K562 (cell line): Measurements from ENCODE around the gene RAI1. TPM values are rescaled to one million over a fixed set of nuclear protein-coding genes. Genes with fewer than 3 reads are reported as not detected.

ENCODE experiments used
- ATAC-seq: fragments of 200-7000 bp; cut with Tn5 transposase; 3 replicates; pipeline ENCODE4 v1.9.1; 2020; ENCODE audit warnings: moderate library complexity
- BruUV-seq: library from RNA; stranded (reverse); fragments of 400-500 nt; replicated peaks from 2 replicates; lab custom pipeline; 2021; lab: Mats Ljungman, UMichigan
- CTCF ChIA-PET: fragments of 300-600 bp; formaldehyde crosslinking; extraction: SDS; loops from one replicate; lab custom pipeline; 2021; ENCODE audit warnings: low intra/inter-chr PET ratio; lab: Yijun Ruan, JAX
- POLR2A ChIA-PET: fragments of 300-600, 350-650 bp; sonication (Branson Sonifier 250); formaldehyde crosslinking; extraction: SDS; loops from one replicate; lab custom pipeline; 2021; ENCODE audit warnings: antibody characterized with exemption, inconsistent platforms; lab: Yijun Ruan, JAX
- DNase-seq, 4 experiments: peaks; one replicate each; pipeline versions ENCODE4 v3.0.0 to v3.0.0-alpha.2; 2011 to 2018; ENCODE audit warnings: low spot score in 3 of 4, mixed read lengths in 3 of 4; ENCODE audit errors: extremely low read depth in 1 of 4
- FAIRE-seq: peaks from 2 replicates; lab custom pipeline; 2011; peaks lifted over from hg19 to GRCh38; lab: Jason Lieb, UNC
- H2AFZ ChIP-seq: 2 replicates; pipeline ENCODE4 v1.6.0; 2011; ENCODE audit warnings: low read depth, low read length, control low read depth, inconsistent platforms
- H3K27ac ChIP-seq: fragments of 200-600 bp; 3 replicates; pipeline ENCODE4 v1.8.0; 2011; ENCODE audit warnings: low read depth, mild to moderate bottlenecking, control low read depth, inconsistent platforms, low read length, moderate library complexity, mixed read lengths; ENCODE audit errors: extremely low read depth
- H3K27me3 ChIP-seq, 2 experiments: fragments of 300-600 bp in 1 of 2; 2 replicates in 1 of 2; 3 replicates in 1 of 2; pipeline versions ENCODE4 v1.6.0 to v1.8.0; 2011; ENCODE audit warnings: inconsistent platforms in 2 of 2, low read length in 2 of 2, mild to moderate bottlenecking in 1 of 2, mixed read lengths in 1 of 2, moderate library complexity in 1 of 2; ENCODE audit not compliant: control insufficient read depth in 2 of 2, insufficient read depth in 2 of 2
- H3K36me3 ChIP-seq: fragments of 300-600 bp; 3 replicates; pipeline ENCODE4 v1.8.0; 2011; ENCODE audit warnings: mild to moderate bottlenecking, low read length, inconsistent platforms; ENCODE audit not compliant: control insufficient read depth, insufficient read depth
- H3K4me1 ChIP-seq, 2 experiments: fragments of 200-600 bp in 1 of 2; replicated peaks in 1 of 2; 2 replicates in 1 of 2; 3 replicates in 1 of 2; pipeline versions ENCODE4 v1.5.1 to v1.8.0; 2011; ENCODE audit warnings: inconsistent platforms in 2 of 2, low read length in 2 of 2, mild to moderate bottlenecking in 1 of 2, mixed read lengths in 1 of 2, moderate library complexity in 1 of 2; ENCODE audit not compliant: control insufficient read depth in 2 of 2, insufficient read depth in 2 of 2
- H3K4me2 ChIP-seq: 2 replicates; pipeline ENCODE4 v1.6.1; 2011; ENCODE audit warnings: low read length, control low read depth, inconsistent platforms, mixed read lengths; ENCODE audit not compliant: insufficient read depth
- H3K4me3 ChIP-seq: fragments of 200-600 bp; sonication (generic), shearing (Covaris generic); 2 replicates; pipeline ENCODE4 v1.5.1; 2016; ENCODE audit warnings: control low read depth, inconsistent platforms
- H3K79me2 ChIP-seq: fragments of 200-600 bp; 3 replicates; pipeline ENCODE4 v1.8.0; 2011; ENCODE audit warnings: low read length, inconsistent platforms; ENCODE audit not compliant: control insufficient read depth, insufficient read depth
- H3K9ac ChIP-seq, 2 experiments: 2 replicates each; pipeline versions ENCODE4 v1.6.0 to v1.6.1; 2011; ENCODE audit warnings: low read depth in 2 of 2, low read length in 2 of 2, control low read depth in 1 of 2, inconsistent platforms in 1 of 2, mild to moderate bottlenecking in 1 of 2, mixed read lengths in 1 of 2; ENCODE audit not compliant: insufficient read depth in 1 of 2
- H3K9me1 ChIP-seq: one replicate; pipeline ENCODE4 v1.6.0; 2011; ENCODE audit warnings: inconsistent platforms, mild to moderate bottlenecking, low read length, moderate library complexity; ENCODE audit not compliant: control insufficient read depth, insufficient read depth
- H3K9me3 ChIP-seq: replicated peaks from 2 replicates; pipeline ENCODE4 v1.5.1; 2011; ENCODE audit warnings: low read depth, low read length, inconsistent platforms; ENCODE audit not compliant: control insufficient read depth, insufficient read depth
- H4K20me1 ChIP-seq: replicated peaks from 2 replicates; pipeline ENCODE4 v1.6.1; 2011; ENCODE audit warnings: low read length, inconsistent platforms, mixed read lengths; ENCODE audit not compliant: control insufficient read depth, insufficient read depth
- ASH1L ChIP-seq: fragments of 450-650 bp; IDR thresholded peaks from 2 replicates; pipeline ENCODE4 v1.6.1; 2018; ENCODE audit warnings: borderline replicate concordance, mild to moderate bottlenecking, low read depth; ENCODE audit not compliant: partially characterized antibody
- BCOR ChIP-seq: fragments of 450-650 bp; IDR thresholded peaks from 2 replicates; pipeline ENCODE4 v1.6.1; 2016
- CBFA2T2 ChIP-seq: fragments of 450-650 bp; conservative IDR thresholded peaks from 2 replicates; pipeline ENCODE4 v1.6.1; 2017; ENCODE audit warnings: mild to moderate bottlenecking
- CBX8 ChIP-seq: fragments of 200-600 bp; sonication (generic); IDR thresholded peaks from 2 replicates; pipeline ENCODE4 v1.6.1; 2012; ENCODE audit warnings: borderline replicate concordance, mixed run types, low read depth, mild to moderate bottlenecking, moderate library complexity, mixed read lengths, low read length, control low read depth, inconsistent platforms; ENCODE audit not compliant: poor library complexity, severe bottlenecking; ENCODE audit errors: extremely low read depth
- EGR1 ChIP-seq: fragments of 450-650 bp; conservative IDR thresholded peaks from 2 replicates; pipeline ENCODE4 v1.6.1; 2017; ENCODE audit warnings: mild to moderate bottlenecking
- HDAC1 ChIP-seq, 2 experiments: fragments of 450-650 bp; IDR thresholded peaks; 2 replicates each; pipeline ENCODE4 v1.6.1; 2016 to 2017; ENCODE audit warnings: inconsistent platforms in 1 of 2, mild to moderate bottlenecking in 1 of 2, moderate library complexity in 1 of 2
- RBM25 ChIP-seq: fragments of 200-400 bp; formaldehyde crosslinking; IDR thresholded peaks from 2 replicates; pipeline ENCODE4 v1.6.1; 2018; ENCODE audit warnings: low read length, low read depth, moderate library complexity; ENCODE audit not compliant: severe bottlenecking
- ZFP36 ChIP-seq: fragments of 150-350 bp; IDR thresholded peaks from 2 replicates; pipeline ENCODE4 v1.6.1; 2018; ENCODE audit warnings: low read length, low read depth; ENCODE audit not compliant: partially characterized antibody
- WGBS: fragments of 100-300 bp; shearing (Covaris generic); methylation state at CpG from one replicate; pipeline ENCODE4 v1.1.6; 2016; ENCODE audit warnings: low coverage, mixed read lengths; ENCODE audit not compliant: insufficient coverage; ENCODE audit errors: missing lambda C conversion rate; 5-methylcytosine and 5-hydroxymethylcytosine counted together
- in situ Hi-C: fragments of 300-500 bp; cut with MboI; formaldehyde crosslinking; loops from 4 replicates; pipeline ENCODE4 v1.15.0; 2018; ENCODE audit warnings: inconsistent platforms, mixed read lengths
- intact Hi-C: fragments of 100-400 bp; cut with micrococcal nuclease; formaldehyde crosslinking; loops from 2 replicates; pipeline ENCODE4 v1.14.2; 2022
- polyA plus RNA-seq, 8 experiments: library from polyadenylated mRNA; depleted of rRNA in 4 of 8; stranded (reverse) in 5 of 8; unstranded in 3 of 8; fragments of >200 nt; fragmentation: Nextera tagmentation in 2 of 8; fragmentation: Illumina TruSeq in 1 of 8; extraction: Ambion mirVana in 2 of 8; extraction: Trizol in 1 of 8; gene quantifications; 2 replicates each; pipeline versions ENCODE4 v1.2.1 to v1.2.3, GENCODE V29; 2011 to 2014; ENCODE audit warnings: inconsistent platforms in 1 of 8, missing spikeins in 1 of 8
- total RNA-seq, 7 experiments: library from RNA; depleted of rRNA in 6 of 7; stranded (reverse); fragments of >200 nt in 6 of 7; fragmentation: Illumina TruSeq in 2 of 7; extraction: Trizol in 2 of 7; gene quantifications; 2 replicates each; pipeline versions ENCODE4 v1.2.1 to v1.2.3, GENCODE V29; 2011 to 2021; ENCODE audit warnings: low replicate concordance in 1 of 7
- TF ChIP-seq, protein P1 (sequence below), 2 experiments: fragments of 450-650 bp in 1 of 2; sonication (generic) in 1 of 2; formaldehyde crosslinking in 1 of 2; IDR thresholded peaks in 1 of 2; conservative IDR thresholded peaks in 1 of 2; 2 replicates each; pipeline versions ENCODE4 v1.6.1 to v1.8.1; 2016 to 2023; ENCODE audit warnings: mild to moderate bottlenecking in 2 of 2, moderate library complexity in 2 of 2, inconsistent platforms in 1 of 2, missing genetic modification reagents in 1 of 2
- TF ChIP-seq, protein P2 (sequence below): fragments of 200-800 bp; sonication (Bioruptor generic); IDR thresholded peaks from 2 replicates; pipeline ENCODE4 v1.6.1; 2017; ENCODE audit warnings: missing genetic modification characterization, missing compliant biosample characterization
- TF ChIP-seq, protein P3 (sequence below): fragments of 250-450 bp; sonication (Bioruptor Pico); IDR thresholded peaks from 2 replicates; pipeline ENCODE4 v1.5.0; 2020; ENCODE audit warnings: mild to moderate bottlenecking, borderline replicate concordance

RAI1 gene
- total and polyA plus RNA-seq, 9 of the 15 experiments (the other 6 are each of a cell fraction or from before 2014, with no cell fraction given) = 0.68 to 19.9 (median 5.5) TPM

DNA sequence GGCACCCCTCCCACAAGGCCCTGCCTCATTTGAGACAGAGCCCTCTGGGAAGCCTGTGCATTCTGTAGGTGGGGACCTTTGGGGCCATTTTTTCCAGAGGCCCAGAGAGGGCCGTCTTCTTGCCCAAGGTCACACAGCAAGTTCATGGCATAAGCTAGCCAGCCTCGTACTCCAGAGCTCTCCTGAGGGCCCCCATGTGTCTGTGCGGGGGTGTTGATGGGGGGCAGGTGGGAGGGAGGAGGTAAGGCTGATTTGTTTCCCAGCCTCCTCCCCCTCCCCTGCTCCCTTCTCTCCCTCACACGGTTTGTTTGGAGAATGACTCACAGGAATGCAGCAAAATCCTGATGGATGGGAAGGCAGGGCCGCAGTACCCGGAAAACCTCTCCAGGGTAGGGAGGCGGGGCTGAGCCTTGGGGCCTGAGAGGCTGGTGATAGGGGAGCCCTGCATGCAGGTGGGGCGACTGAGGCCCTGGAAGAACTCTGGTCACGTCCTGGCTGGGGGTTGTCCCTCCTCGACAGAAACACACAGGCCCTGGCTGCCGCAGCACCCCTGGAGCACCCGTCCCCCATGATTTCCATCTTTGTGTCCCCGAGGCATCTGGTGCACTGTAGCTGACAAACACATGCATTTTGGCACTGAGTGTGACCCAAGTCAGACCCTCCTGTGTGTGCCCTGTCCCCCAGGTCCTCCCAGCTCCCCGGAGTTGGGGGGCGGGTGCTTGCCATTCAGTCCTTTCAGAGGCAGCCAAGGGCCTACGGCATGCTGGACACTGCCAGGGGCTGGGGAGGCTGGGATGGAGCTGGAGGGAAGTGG, 29.7 kb downstream of the RAI1 start:
- Histone ChIP-seq H3K4me2 (no peak overlapping the region), H2AFZ (no peak overlapping the region), H3K27me3 (no peaks in the 10 kb centered on the region), H3K4me3 (no peak overlapping the region), H3K36me3 (no peaks in the 10 kb centered on the region), H3K79me2 (peaks cover 11% of the 10 kb centered on the region), H3K9me1 (no peaks in the 10 kb centered on the region), H4K20me1 (peaks cover 3% of the 10 kb centered on the region; the same call in 1 of the 2 replicates), H3K9me3 (no peaks in the 10 kb centered on the region), H3K9ac (peak overlapping the region in 1 of 2 experiments; percentile 28; a peak in 2 of 4 replicates), H3K27ac (no peak overlapping the region), H3K4me1 (peaks cover 0 to 34% of the 10 kb centered on the region in 2 experiments; a peak in 4 of 5 replicates)
- FAIRE-seq (no peak), DNase-seq (peak in 2 of 4 experiments; percentile 27 to 31), ATAC-seq (no peak)
- ChIA-PET POLR2A (no interaction called here), CTCF (no interaction called here)
- WGBS = 64% methylated on average over 8 of the region's 16 CpGs
- in situ Hi-C loops (no loop called here), intact Hi-C loops (no loop called here)
- BruUV-seq = no TSS peak
- TF ChIP-seq, protein P1, sequence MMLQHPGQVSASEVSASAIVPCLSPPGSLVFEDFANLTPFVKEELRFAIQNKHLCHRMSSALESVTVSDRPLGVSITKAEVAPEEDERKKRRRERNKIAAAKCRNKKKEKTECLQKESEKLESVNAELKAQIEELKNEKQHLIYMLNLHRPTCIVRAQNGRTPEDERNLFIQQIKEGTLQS (IDR thresholded peaks at IDR 0.05) = 0 out of 2 replicates have a peak, but pooled peaks have one; percentile 17
- TF ChIP-seq, protein P1 (CRISPR knock-in tag; conservative IDR thresholded peaks at IDR 0.05) = no peak
- TF ChIP-seq, protein P2, sequence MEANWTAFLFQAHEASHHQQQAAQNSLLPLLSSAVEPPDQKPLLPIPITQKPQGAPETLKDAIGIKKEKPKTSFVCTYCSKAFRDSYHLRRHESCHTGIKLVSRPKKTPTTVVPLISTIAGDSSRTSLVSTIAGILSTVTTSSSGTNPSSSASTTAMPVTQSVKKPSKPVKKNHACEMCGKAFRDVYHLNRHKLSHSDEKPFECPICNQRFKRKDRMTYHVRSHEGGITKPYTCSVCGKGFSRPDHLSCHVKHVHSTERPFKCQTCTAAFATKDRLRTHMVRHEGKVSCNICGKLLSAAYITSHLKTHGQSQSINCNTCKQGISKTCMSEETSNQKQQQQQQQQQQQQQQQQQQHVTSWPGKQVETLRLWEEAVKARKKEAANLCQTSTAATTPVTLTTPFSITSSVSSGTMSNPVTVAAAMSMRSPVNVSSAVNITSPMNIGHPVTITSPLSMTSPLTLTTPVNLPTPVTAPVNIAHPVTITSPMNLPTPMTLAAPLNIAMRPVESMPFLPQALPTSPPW (CRISPR knock-in tag) = peak; percentile 39; the same call in 1 of the 2 replicates
- TF ChIP-seq RBM25 (peak; percentile 70), EGR1 (peak; percentile 53; the same call in 1 of the 2 replicates), CBX8 (no peak), BCOR (0 out of 2 replicates have a peak, but pooled peaks have one; percentile 58), HDAC1 (IDR thresholded peaks at IDR 0.05) (no peak), ZFP36 (peak; percentile 84), ASH1L (no peak), CBFA2T2 (no peak)
- TF ChIP-seq, protein P3, sequence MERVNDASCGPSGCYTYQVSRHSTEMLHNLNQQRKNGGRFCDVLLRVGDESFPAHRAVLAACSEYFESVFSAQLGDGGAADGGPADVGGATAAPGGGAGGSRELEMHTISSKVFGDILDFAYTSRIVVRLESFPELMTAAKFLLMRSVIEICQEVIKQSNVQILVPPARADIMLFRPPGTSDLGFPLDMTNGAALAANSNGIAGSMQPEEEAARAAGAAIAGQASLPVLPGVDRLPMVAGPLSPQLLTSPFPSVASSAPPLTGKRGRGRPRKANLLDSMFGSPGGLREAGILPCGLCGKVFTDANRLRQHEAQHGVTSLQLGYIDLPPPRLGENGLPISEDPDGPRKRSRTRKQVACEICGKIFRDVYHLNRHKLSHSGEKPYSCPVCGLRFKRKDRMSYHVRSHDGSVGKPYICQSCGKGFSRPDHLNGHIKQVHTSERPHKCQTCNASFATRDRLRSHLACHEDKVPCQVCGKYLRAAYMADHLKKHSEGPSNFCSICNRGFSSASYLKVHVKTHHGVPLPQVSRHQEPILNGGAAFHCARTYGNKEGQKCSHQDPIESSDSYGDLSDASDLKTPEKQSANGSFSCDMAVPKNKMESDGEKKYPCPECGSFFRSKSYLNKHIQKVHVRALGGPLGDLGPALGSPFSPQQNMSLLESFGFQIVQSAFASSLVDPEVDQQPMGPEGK (CRISPR knock-in tag) = no peak
